DOHH2 (cell line): Measurements from ENCODE around the gene PRKAR1B.
"Not testable (repeated sequence)": the region's sequence is repeated elsewhere in the genome, so short reads cannot be mapped to it uniquely, and the experiment has no call there.

Experiments
- H3F3A ChIP-seq: fragments of 200-600 bp; sonication (generic), shearing (Covaris generic); 2 replicates; pipeline ENCODE4 v1.6.0; 2016; ENCODE audit warnings: antibody characterized with exemption, mild to moderate bottlenecking; ENCODE audit not compliant: control insufficient read depth, insufficient read depth
- H3K27ac ChIP-seq: fragments of 200-600 bp; sonication (generic); 2 replicates; pipeline ENCODE4 v1.5.1; 2014; ENCODE audit warnings: low read depth, mild to moderate bottlenecking, low read length, moderate library complexity
- H3K27me3 ChIP-seq: fragments of 200-600 bp; sonication (generic); 2 replicates; pipeline ENCODE4 v1.6.1; 2014; ENCODE audit warnings: mild to moderate bottlenecking, low read length, mixed read lengths; ENCODE audit not compliant: control insufficient read depth
- H3K36me3 ChIP-seq: fragments of 200-600 bp; sonication (generic); 2 replicates; pipeline ENCODE4 v1.6.1; 2014; ENCODE audit warnings: mild to moderate bottlenecking, low read length, moderate library complexity, mixed read lengths; ENCODE audit not compliant: control insufficient read depth
- H3K4me1 ChIP-seq: fragments of 200-600 bp; sonication (generic); 2 replicates; pipeline ENCODE4 v1.6.1; 2014; ENCODE audit warnings: mild to moderate bottlenecking, low read length, mixed read lengths; ENCODE audit not compliant: control insufficient read depth
- H3K4me2 ChIP-seq: fragments of 200-600 bp; sonication (generic); 2 replicates; pipeline ENCODE4 v1.6.0; 2014; ENCODE audit warnings: mild to moderate bottlenecking, low read length, moderate library complexity
- H3K4me3 ChIP-seq: fragments of 200-600 bp; sonication (generic); 2 replicates; pipeline ENCODE4 v1.5.1; 2014; ENCODE audit warnings: mild to moderate bottlenecking, low read length, mixed read lengths
- H3K79me2 ChIP-seq: fragments of 200-600 bp; sonication (generic); 2 replicates; pipeline ENCODE4 v1.6.1; 2014; ENCODE audit warnings: mild to moderate bottlenecking, low read length, mixed read lengths; ENCODE audit not compliant: control insufficient read depth
- H3K9me2 ChIP-seq: fragments of 200-600 bp; sonication (generic); replicated peaks from 2 replicates; pipeline ENCODE4 v1.6.1; 2014; ENCODE audit warnings: mild to moderate bottlenecking, low read length, mixed read lengths; ENCODE audit not compliant: control insufficient read depth
- H3K9me3 ChIP-seq: fragments of 200-600 bp; sonication (generic); 2 replicates; pipeline ENCODE4 v1.6.1; 2014; ENCODE audit warnings: antibody characterized with exemption, low read length, mixed read lengths; ENCODE audit not compliant: control insufficient read depth, insufficient read depth
- H4K20me1 ChIP-seq: fragments of 200-600 bp; sonication (generic); 2 replicates; pipeline ENCODE4 v1.6.0; 2014; ENCODE audit warnings: low read depth, mild to moderate bottlenecking, antibody characterized with exemption, low read length, moderate library complexity; ENCODE audit not compliant: control insufficient read depth, insufficient read depth
- EZH2phosphoT487 ChIP-seq: fragments of 200-600 bp; sonication (generic); IDR thresholded peaks from 2 replicates; pipeline ENCODE4 v1.6.1; 2017; ENCODE audit warnings: borderline replicate concordance, mild to moderate bottlenecking, antibody characterized with exemption, low read length, moderate library complexity, mixed read lengths
- TF ChIP-seq, protein P1 (sequence below): fragments of 200-600 bp; sonication (generic); IDR thresholded peaks from one replicate; pipeline ENCODE4 v1.5.1; 2014; ENCODE audit warnings: antibody characterized with exemption, mild to moderate bottlenecking, low read depth, low read length; ENCODE audit not compliant: poor library complexity, severe bottlenecking

PRKAR1B gene

DNA sequence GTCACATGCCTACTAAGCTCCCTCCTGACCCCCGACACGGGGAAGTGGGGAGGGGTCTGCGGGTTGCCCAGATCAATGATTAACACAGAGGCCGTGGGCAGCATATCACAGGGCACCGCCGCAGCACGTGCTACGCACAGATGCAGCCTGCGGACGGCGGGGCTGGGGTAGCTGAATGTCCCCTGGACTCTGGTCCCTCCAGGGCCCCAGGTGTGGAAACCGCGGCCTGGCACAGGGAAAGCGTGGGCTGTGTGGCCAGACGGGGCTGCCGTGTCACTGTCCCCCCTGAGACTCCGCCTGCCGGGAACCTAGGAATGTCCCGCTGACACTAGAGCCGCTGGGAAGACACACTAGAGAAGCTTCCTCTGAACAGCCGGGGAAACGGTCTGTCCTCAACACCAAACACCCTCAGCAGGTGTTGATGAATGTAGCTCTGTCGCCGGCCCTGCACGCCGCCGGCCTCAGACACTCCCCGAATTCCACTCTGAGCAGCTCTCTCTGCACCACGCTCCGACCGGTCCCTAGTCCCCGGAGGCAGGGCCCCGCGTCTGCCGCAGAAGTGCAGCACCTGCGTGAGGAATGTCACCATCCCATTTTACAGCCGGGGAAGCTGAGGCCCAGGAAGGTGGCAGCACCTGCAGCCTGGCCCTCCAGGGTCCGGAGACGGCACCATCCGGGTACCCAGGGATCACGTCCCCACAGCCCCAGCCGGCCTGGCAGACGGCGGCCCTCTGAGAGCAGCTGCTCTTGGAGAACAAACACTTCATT, 174.0 kb downstream of the PRKAR1B start:
- Histone ChIP-seq H3K9me3 (peaks cover 8% of the 10 kb centered on the region; the same call in 1 of the 2 replicates), H3F3A (no peaks in the 10 kb centered on the region), H3K79me2 (no peaks in the 10 kb centered on the region), H3K27ac (no peak overlapping the region), H3K4me1 (no peaks in the 10 kb centered on the region), H3K9me2 (no peaks in the 10 kb centered on the region), H3K4me2 (no peak overlapping the region), H4K20me1 (no peaks in the 10 kb centered on the region), H3K4me3 (no peak overlapping the region), H3K27me3 (no peaks in the 10 kb centered on the region), H3K36me3 (no peaks in the 10 kb centered on the region)
- TF ChIP-seq, protein P1, sequence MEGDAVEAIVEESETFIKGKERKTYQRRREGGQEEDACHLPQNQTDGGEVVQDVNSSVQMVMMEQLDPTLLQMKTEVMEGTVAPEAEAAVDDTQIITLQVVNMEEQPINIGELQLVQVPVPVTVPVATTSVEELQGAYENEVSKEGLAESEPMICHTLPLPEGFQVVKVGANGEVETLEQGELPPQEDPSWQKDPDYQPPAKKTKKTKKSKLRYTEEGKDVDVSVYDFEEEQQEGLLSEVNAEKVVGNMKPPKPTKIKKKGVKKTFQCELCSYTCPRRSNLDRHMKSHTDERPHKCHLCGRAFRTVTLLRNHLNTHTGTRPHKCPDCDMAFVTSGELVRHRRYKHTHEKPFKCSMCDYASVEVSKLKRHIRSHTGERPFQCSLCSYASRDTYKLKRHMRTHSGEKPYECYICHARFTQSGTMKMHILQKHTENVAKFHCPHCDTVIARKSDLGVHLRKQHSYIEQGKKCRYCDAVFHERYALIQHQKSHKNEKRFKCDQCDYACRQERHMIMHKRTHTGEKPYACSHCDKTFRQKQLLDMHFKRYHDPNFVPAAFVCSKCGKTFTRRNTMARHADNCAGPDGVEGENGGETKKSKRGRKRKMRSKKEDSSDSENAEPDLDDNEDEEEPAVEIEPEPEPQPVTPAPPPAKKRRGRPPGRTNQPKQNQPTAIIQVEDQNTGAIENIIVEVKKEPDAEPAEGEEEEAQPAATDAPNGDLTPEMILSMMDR: no peak
- no peak for TF ChIP-seq EZH2phosphoT487

- H3K79me2 ChIP-seq, H4K20me1 ChIP-seq: not testable (repeated sequence)
Observed at GRCh38 chr7:552151-552867, 174.8 kb downstream of the PRKAR1B start.

GRCh38 chr7:551615-551970, 175.5 kb downstream of the PRKAR1B start:
- H3K9me2 ChIP-seq, H3K4me2 ChIP-seq, H4K20me1 ChIP-seq, H3F3A ChIP-seq, H3K4me3 ChIP-seq, H3K27me3 ChIP-seq, H3K4me1 ChIP-seq, H3K27ac ChIP-seq, H3K9me3 ChIP-seq, H3K79me2 ChIP-seq, H3K36me3 ChIP-seq: not testable (repeated sequence)

More at GRCh38 chr7:552151-552867, 174.8 kb downstream of the PRKAR1B start:
- H3K27ac ChIP-seq, H3K9me2 ChIP-seq, H3K4me1 ChIP-seq, H3K36me3 ChIP-seq, H3F3A ChIP-seq, H3K27me3 ChIP-seq, H3K4me3 ChIP-seq, H3K9me3 ChIP-seq, H3K4me2 ChIP-seq: not testable (repeated sequence)

- no peaks in the 10 kb centered on the region for H3K9me3 ChIP-seq
- H4K20me1 ChIP-seq: no peaks in the 10 kb centered on the region
- no peaks in the 10 kb centered on the region for H3K36me3 ChIP-seq
- no peak overlapping the region for H3K4me3 ChIP-seq
- H3K27me3 ChIP-seq: no peaks in the 10 kb centered on the region
- H3K27ac ChIP-seq: no peak overlapping the region
- no peak for TF ChIP-seq EZH2phosphoT487
- TF ChIP-seq, protein P1: no peak
- no peaks in the 10 kb centered on the region for H3K79me2 ChIP-seq
- no peaks in the 10 kb centered on the region for H3K9me2 ChIP-seq
- no peak overlapping the region for H3K4me2 ChIP-seq
- H3K4me1 ChIP-seq: no peaks in the 10 kb centered on the region
- no peaks in the 10 kb centered on the region for H3F3A ChIP-seq
Observed at GRCh38 chr7:550881-551614, 176.0 kb downstream of the PRKAR1B start.
